IPS DF 6.9 (cell line): ENCODE data around the gene ZPLD1.

ENCODE experiments used
- DNase-seq: peaks from one replicate; pipeline ENCODE4 v3.0.0-alpha.2; 2013; ENCODE audit warnings: low read depth, low spot score
- H3K27ac ChIP-seq: one replicate; pipeline ENCODE4 v1.5.1; 2013; ENCODE audit warnings: low read length, control low read depth
- H3K27me3 ChIP-seq: 2 replicates; pipeline ENCODE4 v1.6.1; 2013; ENCODE audit warnings: mild to moderate bottlenecking, low read length; ENCODE audit not compliant: control insufficient read depth, insufficient read depth
- H3K36me3 ChIP-seq: 2 replicates; pipeline ENCODE4 v1.6.1; 2013; ENCODE audit warnings: low read length; ENCODE audit not compliant: control insufficient read depth, insufficient read depth
- H3K4me1 ChIP-seq: 2 replicates; pipeline ENCODE4 v1.6.1; 2013; ENCODE audit warnings: low read length; ENCODE audit not compliant: control insufficient read depth, insufficient read depth
- H3K4me3 ChIP-seq: 2 replicates; pipeline ENCODE4 v1.5.1; 2013; ENCODE audit warnings: mild to moderate bottlenecking, low read length
- H3K9me3 ChIP-seq: 2 replicates; pipeline ENCODE4 v1.6.1; 2013; ENCODE audit warnings: low read length, inconsistent platforms; ENCODE audit not compliant: control insufficient read depth, insufficient read depth
- WGBS: extraction: QIAGEN DNeasy Blood & Tissue Kit; methylation state at CpG from one replicate; pipeline ENCODE4 v1.1.7; 2013; ENCODE audit warnings: mixed read lengths, missing lambda C conversion rate; ENCODE audit not compliant: insufficient read length, insufficient coverage; 5-methylcytosine and 5-hydroxymethylcytosine counted together

The ZPLD1 gene

GRCh38 chr3:102460579-102460978, 25.8 kb downstream of the ZPLD1 start:
- no peaks in the 10 kb centered on the region for H3K9me3 ChIP-seq
- no peaks in the 10 kb centered on the region for H3K4me1 ChIP-seq
- no peaks in the 10 kb centered on the region for H3K36me3 ChIP-seq
- no peak for DNase-seq
- no peaks in the 10 kb centered on the region for H3K27me3 ChIP-seq
- H3K4me3 ChIP-seq = no peak overlapping the region
- no peak overlapping the region for H3K27ac ChIP-seq

GRCh38 chr3:102464261-102464660, 29.4 kb downstream of the ZPLD1 start:
- Histone ChIP-seq H3K36me3 (no peaks in the 10 kb centered on the region), H3K27me3 (no peaks in the 10 kb centered on the region), H3K27ac (no peak overlapping the region), H3K9me3 (no peaks in the 10 kb centered on the region), H3K4me3 (no peak overlapping the region), H3K4me1 (no peaks in the 10 kb centered on the region)
- WGBS = no CpG with 5 or more reads among the region's 2 CpGs
- DNase-seq = no peak

DNA sequence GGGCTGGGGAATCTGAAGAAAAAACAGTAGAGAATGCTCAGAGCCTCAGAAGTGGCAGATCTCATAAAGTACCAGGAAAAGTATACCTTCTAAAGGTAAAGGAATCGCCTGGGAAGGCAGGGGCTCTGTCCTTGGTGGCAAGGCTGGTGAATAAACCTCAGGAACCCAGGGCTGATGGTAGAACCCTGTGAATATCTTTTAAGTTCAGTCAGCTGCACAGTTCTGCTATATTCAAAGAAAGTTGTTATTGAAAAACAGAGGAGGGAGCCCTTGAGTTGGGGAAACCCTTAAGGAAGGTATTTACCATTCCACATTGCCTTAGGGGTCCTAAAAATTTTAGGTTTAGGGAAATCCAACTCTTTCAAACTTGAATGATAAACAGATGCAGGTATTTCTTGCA, 31.2 kb downstream of the ZPLD1 start:
- Histone ChIP-seq H3K36me3 (no peaks in the 10 kb centered on the region), H3K4me1 (no peaks in the 10 kb centered on the region), H3K4me3 (no peak overlapping the region), H3K27ac (no peak overlapping the region), H3K27me3 (no peaks in the 10 kb centered on the region), H3K9me3 (no peaks in the 10 kb centered on the region)
- DNase-seq = no peak
- WGBS = no CpG with 5 or more reads among the region's 1 CpG

- no peaks in the 10 kb centered on the region for H3K36me3 ChIP-seq
- DNase-seq = no peak
- H3K4me1 ChIP-seq = no peaks in the 10 kb centered on the region
- H3K4me3 ChIP-seq = no peak overlapping the region
- H3K27me3 ChIP-seq = no peaks in the 10 kb centered on the region
- no CpG with 5 or more reads among the region's 6 CpGs for WGBS
- H3K27ac ChIP-seq = no peak overlapping the region
- no peaks in the 10 kb centered on the region for H3K9me3 ChIP-seq
Measured at GRCh38 chr3:102470066-102470465, 35.3 kb downstream of the ZPLD1 start.

GRCh38 chr3:102471001-102471400, 36.2 kb downstream of the ZPLD1 start:
- no CpG with 5 or more reads among the region's 10 CpGs for WGBS
- no peaks in the 10 kb centered on the region for H3K9me3 ChIP-seq
- no peaks in the 10 kb centered on the region for H3K4me1 ChIP-seq
- no peak overlapping the region for H3K4me3 ChIP-seq
- no peaks in the 10 kb centered on the region for H3K27me3 ChIP-seq
- H3K27ac ChIP-seq = no peak overlapping the region
- peak; percentile 39 for DNase-seq
- no peaks in the 10 kb centered on the region for H3K36me3 ChIP-seq

GRCh38 chr3:102471491-102471890, 36.7 kb downstream of the ZPLD1 start:
- WGBS = no CpG with 5 or more reads among the region's 2 CpGs
- Histone ChIP-seq H3K4me3 (no peak overlapping the region), H3K27ac (no peak overlapping the region), H3K27me3 (no peaks in the 10 kb centered on the region), H3K36me3 (no peaks in the 10 kb centered on the region), H3K9me3 (no peaks in the 10 kb centered on the region), H3K4me1 (no peaks in the 10 kb centered on the region)
- DNase-seq = no peak

- no peaks in the 10 kb centered on the region for H3K4me1 ChIP-seq
- no peak overlapping the region for H3K4me3 ChIP-seq
- H3K27me3 ChIP-seq = no peaks in the 10 kb centered on the region
- DNase-seq = no peak
- H3K9me3 ChIP-seq = no peaks in the 10 kb centered on the region
- H3K27ac ChIP-seq = no peak overlapping the region
- H3K36me3 ChIP-seq = no peaks in the 10 kb centered on the region
Measured at GRCh38 chr3:102473648-102474047, 38.8 kb downstream of the ZPLD1 start.

DNA sequence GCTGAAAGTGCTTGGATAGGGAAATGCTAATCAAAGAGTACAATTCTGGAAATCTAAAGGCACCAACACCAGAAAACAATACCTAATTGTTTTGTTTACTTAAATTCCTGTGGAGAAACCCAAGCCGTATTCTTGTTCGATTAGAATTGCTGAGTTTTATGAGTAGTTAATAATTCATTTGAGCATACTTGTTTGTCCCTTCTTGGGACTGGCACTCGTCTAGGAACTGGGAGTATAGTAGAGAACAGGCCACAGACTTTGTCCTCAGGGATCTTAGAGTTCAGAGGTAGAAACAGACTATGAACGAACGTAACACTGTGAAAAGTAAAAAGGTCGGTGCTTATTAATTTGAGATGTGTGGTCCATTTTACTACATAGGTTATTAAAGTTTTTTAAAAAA, 39.4 kb downstream of the ZPLD1 start:
- H3K4me3 ChIP-seq = no peak overlapping the region
- no peaks in the 10 kb centered on the region for H3K27me3 ChIP-seq
- no peak overlapping the region for H3K27ac ChIP-seq
- H3K4me1 ChIP-seq = no peaks in the 10 kb centered on the region
- no peak for DNase-seq
- no peaks in the 10 kb centered on the region for H3K36me3 ChIP-seq
- WGBS = no CpG with 5 or more reads among the region's 6 CpGs
- H3K9me3 ChIP-seq = no peaks in the 10 kb centered on the region

DNA sequence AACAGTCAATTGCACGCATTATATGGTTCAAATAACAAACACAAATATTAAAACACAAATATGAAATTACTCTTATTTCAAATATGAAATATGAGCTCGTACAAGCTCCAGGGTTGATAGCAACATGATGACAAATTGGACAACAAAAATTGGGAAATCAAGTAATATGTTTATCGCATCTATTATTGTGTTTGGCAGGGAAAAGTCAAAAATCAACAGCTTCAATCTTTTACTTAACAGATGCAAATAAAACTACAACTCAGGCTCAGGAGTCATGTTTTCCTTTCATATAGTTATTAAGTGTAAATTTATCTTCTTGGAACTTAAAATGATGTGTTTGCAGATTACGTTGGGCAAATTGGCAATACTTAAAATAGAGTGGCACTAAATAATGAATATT, 41.4 kb downstream of the ZPLD1 start:
- Histone ChIP-seq H3K27me3 (no peaks in the 10 kb centered on the region), H3K4me1 (no peaks in the 10 kb centered on the region), H3K9me3 (no peaks in the 10 kb centered on the region), H3K36me3 (no peaks in the 10 kb centered on the region), H3K4me3 (no peak overlapping the region), H3K27ac (no peak overlapping the region)
- no CpG with 5 or more reads among the region's 4 CpGs for WGBS
- no peak for DNase-seq

DNA sequence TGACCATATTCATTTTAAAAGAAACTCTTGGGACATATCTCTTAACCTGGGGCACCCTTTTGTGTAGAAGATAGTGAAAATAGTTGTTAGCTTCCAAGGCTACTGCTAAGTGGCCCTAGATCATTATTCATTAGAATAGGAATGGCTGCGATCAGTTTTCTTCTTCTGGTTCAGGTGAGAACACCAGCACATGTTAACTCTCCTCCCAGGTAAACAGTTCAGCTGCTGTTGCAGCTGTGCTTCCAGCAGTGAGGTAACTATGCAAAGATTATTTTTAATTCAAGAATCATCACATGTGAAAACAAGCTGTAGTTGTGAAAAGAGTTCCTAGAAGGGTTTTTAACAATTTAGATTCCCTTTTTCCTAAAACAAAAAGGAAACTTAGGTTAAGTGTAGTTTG, 43.3 kb downstream of the ZPLD1 start:
- no CpG with 5 or more reads among the region's 1 CpG for WGBS
- no peaks in the 10 kb centered on the region for H3K9me3 ChIP-seq
- no peak overlapping the region for H3K27ac ChIP-seq
- DNase-seq = no peak
- no peaks in the 10 kb centered on the region for H3K4me1 ChIP-seq
- no peaks in the 10 kb centered on the region for H3K27me3 ChIP-seq
- no peak overlapping the region for H3K4me3 ChIP-seq
- H3K36me3 ChIP-seq = no peaks in the 10 kb centered on the region

GRCh38 chr3:102480139-102480538, 45.3 kb downstream of the ZPLD1 start:
- DNase-seq = no peak
- H3K36me3 ChIP-seq = no peaks in the 10 kb centered on the region
- no peak overlapping the region for H3K27ac ChIP-seq
- H3K4me1 ChIP-seq = no peaks in the 10 kb centered on the region
- no peaks in the 10 kb centered on the region for H3K9me3 ChIP-seq
- H3K27me3 ChIP-seq = no peaks in the 10 kb centered on the region
- H3K4me3 ChIP-seq = no peak overlapping the region
- WGBS = no CpG with 5 or more reads among the region's 2 CpGs
